Testis (tissue), 3 donors: ENCODE data around the gene SFT2D2. TPM values are rescaled to one million over a fixed set of nuclear protein-coding genes. Genes with fewer than 3 reads are reported as not detected.

Experiments
- DNase-seq: peaks from one replicate; pipeline ENCODE4 v3.0.0-alpha.2; 2019
- H3K27ac ChIP-seq, 2 donors: fragments of 200-600 bp; sonication (generic); one replicate each; pipeline ENCODE4 v1.5.1; 2019
- H3K27me3 ChIP-seq: fragments of 200-600 bp; sonication (generic); one replicate; pipeline ENCODE4 v1.5.1; 2019
- H3K36me3 ChIP-seq: fragments of 200-600 bp; sonication (generic); one replicate; pipeline ENCODE4 v1.5.1; 2017; ENCODE audit warnings: low read depth; ENCODE audit errors: missing control alignments
- H3K4me1 ChIP-seq: fragments of 200-600 bp; sonication (generic); one replicate; pipeline ENCODE4 v1.5.1; 2019
- H3K4me3 ChIP-seq, 2 donors: fragments of 200-600 bp; sonication (generic); one replicate each; pipeline ENCODE4 v1.5.1; 2017 to 2019
- H3K9me3 ChIP-seq: fragments of 200-600 bp; sonication (generic); one replicate; pipeline ENCODE4 v1.5.1; 2017
- POLR2A ChIP-seq: fragments of 450-650 bp; IDR thresholded peaks from one replicate; pipeline ENCODE4 v1.6.1; 2017; ENCODE audit warnings: antibody characterized with exemption, mild to moderate bottlenecking, moderate library complexity
- WGBS, 2 donors: methylation state at CpG; one replicate each; pipeline ENCODE4 v1.1.5; 2018; 5-methylcytosine and 5-hydroxymethylcytosine counted together
- intact Hi-C: fragments of 100-400 bp; cut with DNase I; formaldehyde crosslinking; loops from one replicate; pipeline ENCODE4 v1.15.1; 2023; ENCODE audit warnings: low total_unique reads
- polyA plus RNA-seq: library from polyadenylated mRNA; stranded (reverse); fragments of 350-450 nt; fragmentation: Illumina TruSeq; extraction: RNeasy Lipid Tissue Mini Kit (QIAGEN cat#74804); gene quantifications from one replicate; pipeline ENCODE4 v1.2.3, GENCODE V29; 2014; ENCODE audit warnings: low read depth, low replicate concordance; ENCODE audit not compliant: insufficient read depth
- total RNA-seq, 2 donors: library from RNA; depleted of rRNA; stranded (reverse); fragments of >200 nt; gene quantifications; one replicate each; pipeline ENCODE4 v1.2.3, GENCODE V29; 2016
- TF ChIP-seq, protein P1 (sequence below), 3 experiments: fragments of 450-650 bp in 2 of 3; fragments of 200-600 bp in 1 of 3; sonication (generic) in 1 of 3; IDR thresholded peaks; one replicate each; pipeline ENCODE4 v1.5.1; 2016 to 2019; ENCODE audit warnings: antibody characterized with exemption in 3 of 3, mild to moderate bottlenecking in 2 of 3, moderate library complexity in 1 of 3

SFT2D2 gene
- total and polyA plus RNA-seq, 3 donors from 2014 or later = 34.5 to 62.2 (median 59.4) TPM

DNA sequence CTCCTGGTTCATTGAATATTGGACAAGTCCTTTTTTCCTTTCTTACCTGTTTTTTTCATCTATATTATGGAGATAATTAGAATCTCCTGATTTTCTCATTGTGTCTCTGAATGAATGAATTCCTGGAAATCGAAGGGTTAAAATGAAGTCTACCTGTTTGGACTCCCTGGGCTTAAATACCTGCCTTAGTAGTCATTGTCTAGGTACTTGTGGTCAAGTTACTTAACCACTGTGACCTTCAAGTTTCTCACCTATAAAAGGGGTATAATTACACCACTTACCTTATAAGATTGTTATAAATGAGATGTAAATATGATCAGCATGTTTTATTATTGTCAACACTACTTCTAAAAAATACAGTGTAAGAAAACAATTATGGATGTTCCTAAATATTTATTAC is 45.8 kb downstream of the SFT2D2 start:
- H3K9me3 ChIP-seq = no peaks in the 10 kb centered on the region
- no peak for TF ChIP-seq POLR2A
- DNase-seq = no peak
- no peaks in the 10 kb centered on the region for H3K36me3 ChIP-seq
- intact Hi-C loops = no loop called here
- H3K27me3 ChIP-seq = no peaks in the 10 kb centered on the region
- H3K4me1 ChIP-seq = no peaks in the 10 kb centered on the region
- H3K27ac ChIP-seq = no peak overlapping the region
- WGBS, 2 donors = 89 to 93% methylated on average over 1 of the region's 1 CpG
- H3K4me3 ChIP-seq = no peak overlapping the region

DNA sequence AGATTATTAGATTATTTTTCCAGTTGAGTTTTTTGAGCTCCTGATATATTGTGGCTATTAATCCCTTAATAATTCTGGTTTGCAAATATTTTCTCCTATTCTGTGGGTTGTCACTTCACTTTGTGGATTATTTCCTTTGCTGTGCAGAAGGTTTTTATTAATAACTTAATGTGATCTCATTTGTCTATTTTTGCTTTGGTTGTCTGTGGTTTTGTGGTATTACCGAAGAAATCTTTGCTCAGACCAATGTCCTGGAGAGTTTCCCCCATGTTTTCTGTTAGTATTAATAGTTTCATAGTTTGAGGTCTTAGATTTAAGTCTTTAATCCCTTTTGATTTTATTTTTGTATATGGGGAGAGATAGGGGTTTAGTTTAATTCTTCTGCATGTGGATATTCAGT is 47.8 kb downstream of the SFT2D2 start:
- DNase-seq = no peak
- no peak overlapping the region for H3K4me3 ChIP-seq
- intact Hi-C loops = no loop called here
- TF ChIP-seq, protein P1, sequence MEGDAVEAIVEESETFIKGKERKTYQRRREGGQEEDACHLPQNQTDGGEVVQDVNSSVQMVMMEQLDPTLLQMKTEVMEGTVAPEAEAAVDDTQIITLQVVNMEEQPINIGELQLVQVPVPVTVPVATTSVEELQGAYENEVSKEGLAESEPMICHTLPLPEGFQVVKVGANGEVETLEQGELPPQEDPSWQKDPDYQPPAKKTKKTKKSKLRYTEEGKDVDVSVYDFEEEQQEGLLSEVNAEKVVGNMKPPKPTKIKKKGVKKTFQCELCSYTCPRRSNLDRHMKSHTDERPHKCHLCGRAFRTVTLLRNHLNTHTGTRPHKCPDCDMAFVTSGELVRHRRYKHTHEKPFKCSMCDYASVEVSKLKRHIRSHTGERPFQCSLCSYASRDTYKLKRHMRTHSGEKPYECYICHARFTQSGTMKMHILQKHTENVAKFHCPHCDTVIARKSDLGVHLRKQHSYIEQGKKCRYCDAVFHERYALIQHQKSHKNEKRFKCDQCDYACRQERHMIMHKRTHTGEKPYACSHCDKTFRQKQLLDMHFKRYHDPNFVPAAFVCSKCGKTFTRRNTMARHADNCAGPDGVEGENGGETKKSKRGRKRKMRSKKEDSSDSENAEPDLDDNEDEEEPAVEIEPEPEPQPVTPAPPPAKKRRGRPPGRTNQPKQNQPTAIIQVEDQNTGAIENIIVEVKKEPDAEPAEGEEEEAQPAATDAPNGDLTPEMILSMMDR (IDR thresholded peaks at IDR 0.05) = no peak
- no peak for TF ChIP-seq POLR2A
- H3K27me3 ChIP-seq = no peaks in the 10 kb centered on the region
- H3K9me3 ChIP-seq = no peaks in the 10 kb centered on the region
- no peak overlapping the region for H3K27ac ChIP-seq
- WGBS, 2 donors = 79 to 86% methylated on average over 1 of the region's 1 CpG
- no peaks in the 10 kb centered on the region for H3K4me1 ChIP-seq
- no peaks in the 10 kb centered on the region for H3K36me3 ChIP-seq

DNA sequence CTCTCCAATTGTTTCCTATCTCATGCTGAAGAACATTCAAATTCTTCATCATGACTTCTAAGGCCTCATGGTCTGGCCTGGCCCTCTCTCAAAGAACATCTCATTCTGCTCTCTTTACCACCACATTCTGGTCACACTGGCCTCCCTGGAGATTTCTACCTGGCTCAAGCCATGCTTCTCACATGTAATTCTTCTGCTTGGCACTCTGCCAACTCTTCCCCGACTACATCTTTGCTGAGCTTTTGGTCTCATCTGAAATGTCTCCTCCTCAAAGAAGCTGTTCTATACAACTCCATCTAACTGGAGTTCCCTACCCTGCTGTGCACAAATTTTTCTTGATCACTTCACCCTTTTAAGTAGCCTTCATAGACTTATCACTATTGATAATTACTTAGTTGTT is 53.4 kb downstream of the SFT2D2 start:
- no peak overlapping the region for H3K4me3 ChIP-seq
- no peak overlapping the region for H3K27ac ChIP-seq
- intact Hi-C loops = no loop called here
- no peaks in the 10 kb centered on the region for H3K4me1 ChIP-seq
- no peak for DNase-seq
- H3K27me3 ChIP-seq = no peaks in the 10 kb centered on the region
- no peaks in the 10 kb centered on the region for H3K36me3 ChIP-seq
- 75 to 83% methylated on average over 1 of the region's 1 CpG for WGBS, 2 donors
- H3K9me3 ChIP-seq = no peaks in the 10 kb centered on the region
- TF ChIP-seq, protein P1 (IDR thresholded peaks at IDR 0.05) = no peak
- no peak for TF ChIP-seq POLR2A

DNA sequence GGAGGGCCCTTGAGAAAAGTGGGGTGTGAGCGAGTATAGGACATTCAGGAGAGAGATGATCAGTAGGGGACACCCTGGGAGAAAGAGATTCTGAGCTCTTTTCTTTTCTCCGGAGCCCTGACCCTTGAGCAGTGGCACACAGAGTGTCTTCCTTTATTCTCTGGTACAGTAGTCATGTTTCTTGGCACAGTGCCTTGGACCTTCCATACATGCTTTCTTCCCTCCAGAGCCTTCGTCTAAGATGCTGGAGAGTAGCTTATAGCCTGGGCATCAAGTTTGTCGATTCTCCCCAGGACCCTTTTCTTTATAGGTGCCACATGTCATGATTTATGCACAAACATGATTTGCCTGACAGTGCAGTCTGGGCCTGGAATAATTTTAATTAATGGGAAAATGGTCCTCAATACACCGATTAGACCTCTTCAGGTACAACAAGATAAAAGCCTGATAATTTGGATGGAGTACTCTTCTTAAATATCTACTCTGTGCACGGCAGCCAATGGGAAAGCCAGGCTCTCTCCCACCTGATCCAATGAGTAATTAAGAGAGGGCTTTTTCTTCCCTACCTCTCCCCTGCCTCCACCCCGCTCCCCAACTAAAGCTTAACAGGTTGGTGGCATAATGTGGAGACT is 54.6 kb downstream of the SFT2D2 start, which contains the start of gene TBX19:
TBX19 (plus strand) TSS at position 582 of the 632 bp plus-strand sequence. CDS start 214 bp downstream, outside the sequence.
- Histone ChIP-seq H3K36me3 (no peaks in the 10 kb centered on the region), H3K4me3 (no peak within 1 kb of the TSS), H3K9me3 (no peaks in the 10 kb centered on the region), H3K27ac (no peak within 1 kb of the TSS), H3K4me1 (no peaks in the 10 kb centered on the region), H3K27me3 (no peaks in the 10 kb centered on the region)
- 77 to 83% methylated on average over 7 of the region's 7 CpGs for WGBS, 2 donors
- intact Hi-C loops = no loop called here
- DNase-seq = no peak
- TF ChIP-seq POLR2A = no peak
- TF ChIP-seq, protein P1 (IDR thresholded peaks at IDR 0.05) = no peak

DNA sequence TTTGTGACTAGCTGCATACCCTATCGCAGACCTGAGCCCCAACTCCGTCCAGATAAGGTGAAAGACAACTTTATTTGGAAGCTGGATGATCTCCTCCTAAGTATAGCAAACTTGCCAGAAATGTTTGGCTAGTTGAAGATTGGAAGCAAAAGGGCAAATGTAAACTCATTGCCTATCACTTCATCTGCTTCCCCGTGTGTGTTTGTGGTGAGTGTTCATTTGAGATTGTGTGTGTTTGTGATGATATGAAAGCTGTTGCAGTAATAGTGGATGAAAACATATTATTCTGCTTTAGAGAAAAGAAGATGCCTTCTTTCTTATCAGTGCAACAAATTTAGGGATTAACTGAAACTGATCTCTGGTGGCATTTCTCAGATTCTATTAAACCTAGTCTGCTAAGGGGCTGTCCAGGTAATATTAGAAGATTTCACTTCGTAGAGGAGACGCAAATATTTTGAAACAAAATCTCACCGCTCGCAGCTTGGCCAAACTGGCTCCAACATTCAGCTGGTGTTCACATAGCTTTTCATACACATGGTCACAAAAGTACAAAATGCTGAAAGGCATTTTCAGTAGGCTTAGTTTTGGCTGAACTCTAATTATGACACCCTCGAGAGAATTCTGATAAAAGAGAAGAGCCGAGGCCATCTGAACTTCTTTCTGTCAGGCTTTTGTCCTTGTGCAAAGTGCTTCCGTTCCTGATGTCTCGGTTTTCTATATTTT is 56.0 kb downstream of the SFT2D2 start:
- Histone ChIP-seq H3K27ac (no peak overlapping the region), H3K36me3 (no peaks in the 10 kb centered on the region), H3K9me3 (no peaks in the 10 kb centered on the region), H3K4me1 (no peaks in the 10 kb centered on the region), H3K4me3 (no peak overlapping the region), H3K27me3 (no peaks in the 10 kb centered on the region)
- intact Hi-C loops = no loop called here
- TF ChIP-seq POLR2A = no peak
- TF ChIP-seq, protein P1 (IDR thresholded peaks at IDR 0.05) = no peak
- no peak for DNase-seq
- WGBS, 2 donors = 66 to 72% methylated on average over 11 of the region's 11 CpGs
